NCI-H2029 treated with DMSO at 0.1 percent for 48 hours (cell line): ENCODE data around the gene SPTBN1.
A peak's percentile ranks its signal among the peaks of the same experiment; 100 is the strongest.

Source experiments
- DNase-seq: peaks from one replicate; lab custom pipeline; 2025; lab: John Stamatoyannopoulos, UW

SPTBN1 gene

GRCh38 chr2:54556621-54557121 lies 100.5 kb downstream of the SPTBN1 start:
- DNase-seq = no peak

GRCh38 chr2:54557211-54557600 lies 101.1 kb downstream of the SPTBN1 start:
- no peak for DNase-seq

GRCh38 chr2:54557601-54558187 lies 101.6 kb downstream of the SPTBN1 start:
- peak; percentile 60 for DNase-seq

- DNase-seq = peak; percentile 25
These were observed 102.3 kb downstream of the SPTBN1 start for GRCh38 chr2:54558188-54559005.

- no peak for DNase-seq
These were observed 102.9 kb downstream of the SPTBN1 start for GRCh38 chr2:54559006-54559445.

- no peak for DNase-seq
These were observed 103.5 kb downstream of the SPTBN1 start for GRCh38 chr2:54559593-54560145.

- DNase-seq = no peak
These were observed 104.2 kb downstream of the SPTBN1 start for GRCh38 chr2:54560146-54560881.

GRCh38 chr2:54561010-54561409 lies 104.9 kb downstream of the SPTBN1 start:
- DNase-seq = no peak

- DNase-seq = no peak
These were observed 108.3 kb downstream of the SPTBN1 start for GRCh38 chr2:54564439-54564838.

- DNase-seq = no peak
These were observed 109.4 kb downstream of the SPTBN1 start for GRCh38 chr2:54565551-54565950.

GRCh38 chr2:54566896-54567295 lies 110.8 kb downstream of the SPTBN1 start:
- DNase-seq = no peak

GRCh38 chr2:54568876-54569321 lies 112.8 kb downstream of the SPTBN1 start:
- DNase-seq = no peak

- no peak for DNase-seq
These were observed 113.7 kb downstream of the SPTBN1 start for GRCh38 chr2:54569745-54570301.

GRCh38 chr2:54570321-54570855 lies 114.3 kb downstream of the SPTBN1 start:
- no peak for DNase-seq

GRCh38 chr2:54570925-54571694 lies 115.0 kb downstream of the SPTBN1 start:
- DNase-seq = peak; percentile 43

GRCh38 chr2:54572262-54572635 lies 116.1 kb downstream of the SPTBN1 start:
- peak; percentile 31 for DNase-seq

- DNase-seq = no peak
These were observed 116.8 kb downstream of the SPTBN1 start for GRCh38 chr2:54572636-54573536.

GRCh38 chr2:54573537-54573919 lies 117.4 kb downstream of the SPTBN1 start:
- DNase-seq = no peak

- no peak for DNase-seq
These were observed 118.2 kb downstream of the SPTBN1 start for GRCh38 chr2:54574107-54574859.
